Adrenal gland (tissue), 5 donors: ENCODE results near the gene PML.

ENCODE experiments used
- POLR2A ChIP-seq, 2 donors: fragments of 450-650 bp; IDR thresholded peaks; one replicate each; pipeline ENCODE4 v1.6.1; 2017; ENCODE audit warnings: antibody characterized with exemption in 2 of 2, mild to moderate bottlenecking in 2 of 2, moderate library complexity in 1 of 2
- TF ChIP-seq, protein P1 (sequence below), 6 experiments: fragments of 450-650 bp in 4 of 6; fragments of 200-600 bp in 2 of 6; sonication (generic) in 1 of 6; IDR thresholded peaks; 1 replicate in 5 of 6; 2 replicates in 1 of 6; pipeline versions ENCODE4 v1.5.1 to v1.8.0; 2016 to 2021; ENCODE audit warnings: antibody characterized with exemption in 6 of 6, mild to moderate bottlenecking in 2 of 6, moderate library complexity in 1 of 6
- donor health status: DM: no; HTN: no; CAD: no.

DNA sequence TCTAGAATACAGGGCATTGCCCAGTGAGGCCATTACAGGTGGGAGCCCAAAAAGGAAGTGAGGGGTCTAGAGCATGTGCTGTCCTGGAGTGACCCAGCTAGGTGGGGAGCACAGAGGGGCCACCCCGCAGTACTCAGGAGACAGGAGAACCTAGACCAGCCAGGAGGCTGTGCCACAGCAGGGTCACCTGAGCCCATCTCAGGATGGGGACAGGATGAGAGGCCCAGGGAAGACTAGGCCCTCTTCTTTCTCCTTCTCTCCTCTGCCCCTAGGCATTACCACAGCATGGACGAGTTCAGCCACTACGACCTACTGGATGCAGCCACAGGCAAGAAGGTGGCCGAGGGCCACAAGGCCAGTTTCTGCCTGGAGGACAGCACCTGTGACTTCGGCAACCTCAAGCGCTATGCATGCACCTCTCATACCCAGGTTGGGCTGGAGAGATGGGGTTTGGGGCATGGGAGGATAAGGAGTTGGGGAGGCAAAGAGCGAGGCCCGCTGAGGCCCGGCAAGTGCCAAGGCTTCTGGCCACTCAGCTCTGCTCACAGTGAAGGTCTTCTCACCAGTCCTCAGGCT is 47.6 kb upstream of the PML start:
- TF ChIP-seq, protein P1, sequence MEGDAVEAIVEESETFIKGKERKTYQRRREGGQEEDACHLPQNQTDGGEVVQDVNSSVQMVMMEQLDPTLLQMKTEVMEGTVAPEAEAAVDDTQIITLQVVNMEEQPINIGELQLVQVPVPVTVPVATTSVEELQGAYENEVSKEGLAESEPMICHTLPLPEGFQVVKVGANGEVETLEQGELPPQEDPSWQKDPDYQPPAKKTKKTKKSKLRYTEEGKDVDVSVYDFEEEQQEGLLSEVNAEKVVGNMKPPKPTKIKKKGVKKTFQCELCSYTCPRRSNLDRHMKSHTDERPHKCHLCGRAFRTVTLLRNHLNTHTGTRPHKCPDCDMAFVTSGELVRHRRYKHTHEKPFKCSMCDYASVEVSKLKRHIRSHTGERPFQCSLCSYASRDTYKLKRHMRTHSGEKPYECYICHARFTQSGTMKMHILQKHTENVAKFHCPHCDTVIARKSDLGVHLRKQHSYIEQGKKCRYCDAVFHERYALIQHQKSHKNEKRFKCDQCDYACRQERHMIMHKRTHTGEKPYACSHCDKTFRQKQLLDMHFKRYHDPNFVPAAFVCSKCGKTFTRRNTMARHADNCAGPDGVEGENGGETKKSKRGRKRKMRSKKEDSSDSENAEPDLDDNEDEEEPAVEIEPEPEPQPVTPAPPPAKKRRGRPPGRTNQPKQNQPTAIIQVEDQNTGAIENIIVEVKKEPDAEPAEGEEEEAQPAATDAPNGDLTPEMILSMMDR (IDR thresholded peaks at IDR 0.05) = no peak
- no peak for TF ChIP-seq POLR2A (IDR thresholded peaks at IDR 0.05)
